Upper lobe of left lung (tissue), 6 donors: ENCODE data around the gene BCHE. TPM values are rescaled to one million over a fixed set of nuclear protein-coding genes. Genes with fewer than 3 reads are reported as not detected.

Experiments used
- ATAC-seq, 2 donors: fragments of 200-7000 bp; cut with Tn5 transposase; one replicate each; pipeline ENCODE4 v1.9.1; 2022; ENCODE audit warnings: mild to moderate bottlenecking in 2 of 2, moderate library complexity in 2 of 2; ENCODE audit not compliant: low FRiP score in 2 of 2
- DNase-seq, 2 donors: peaks; one replicate each; pipeline ENCODE4 v3.0.0-alpha.2; 2019 to 2020
- H3K27ac ChIP-seq, 4 donors: fragments of 200-600 bp; sonication (generic); one replicate each; pipeline ENCODE4 v1.5.1; 2016 to 2019
- H3K27me3 ChIP-seq, 4 donors: fragments of 200-600 bp; sonication (generic); one replicate each; pipeline ENCODE4 v1.5.1; 2017 to 2019
- H3K36me3 ChIP-seq, 4 donors: fragments of 200-600 bp; sonication (generic); one replicate each; pipeline ENCODE4 v1.5.1; 2016 to 2019
- H3K4me1 ChIP-seq, 4 donors: fragments of 200-600 bp; sonication (generic); one replicate each; pipeline ENCODE4 v1.5.1; 2018 to 2019
- H3K4me3 ChIP-seq, 4 donors: fragments of 200-600 bp; sonication (generic); one replicate each; pipeline ENCODE4 v1.5.1; 2017 to 2019; ENCODE audit warnings: mild to moderate bottlenecking in 2 of 4, moderate library complexity in 1 of 4
- H3K9me3 ChIP-seq, 4 donors: fragments of 200-600 bp; sonication (generic); one replicate each; pipeline ENCODE4 v1.5.1; 2018 to 2019
- EP300 ChIP-seq, 4 donors: sonication (generic); formaldehyde crosslinking; IDR thresholded peaks; one replicate each; pipeline ENCODE4 v1.5.1; 2017; ENCODE audit warnings: antibody characterized with exemption in 4 of 4, control low read depth in 2 of 4
- POLR2A ChIP-seq, 4 donors: fragments of 450-650 bp; IDR thresholded peaks; one replicate each; pipeline ENCODE4 v1.5.1; 2016 to 2017; ENCODE audit warnings: antibody characterized with exemption in 4 of 4, mild to moderate bottlenecking in 2 of 4
- POLR2AphosphoS5 ChIP-seq, 2 donors: sonication (generic); formaldehyde crosslinking; IDR thresholded peaks; one replicate each; pipeline ENCODE4 v1.5.1; 2017; ENCODE audit warnings: antibody characterized with exemption in 2 of 2
- WGBS, 2 donors: methylation state at CpG; one replicate each; pipeline ENCODE4 v1.1.5; 2017 to 2018; 5-methylcytosine and 5-hydroxymethylcytosine counted together
- total RNA-seq, 6 donors: library from RNA; depleted of rRNA in 4 of 6; stranded (reverse); fragments of >200 nt in 4 of 6; gene quantifications; one replicate each; pipeline versions ENCODE4 v1.1.0 to v1.2.1, GENCODE V29; 2016 to 2021
- TF ChIP-seq, protein P1 (sequence below), 6 experiments: fragments of 450-650 bp in 4 of 6; fragments of 200-600 bp in 2 of 6; sonication (generic) in 2 of 6; IDR thresholded peaks; one replicate each; pipeline ENCODE4 v1.5.1; 2016 to 2019; ENCODE audit warnings: antibody characterized with exemption in 6 of 6
- donor health status: DM: no; HTN: no; CAD: no; lungs with moderate emphysema.
- donor health status: DM: no; HTN: yes; CAD: no; lungs with severe emphysema.

BCHE gene
- total RNA-seq, 6 donors from 2014 or later, result 1.0 to 6.3 (median 2.3) TPM

DNA sequence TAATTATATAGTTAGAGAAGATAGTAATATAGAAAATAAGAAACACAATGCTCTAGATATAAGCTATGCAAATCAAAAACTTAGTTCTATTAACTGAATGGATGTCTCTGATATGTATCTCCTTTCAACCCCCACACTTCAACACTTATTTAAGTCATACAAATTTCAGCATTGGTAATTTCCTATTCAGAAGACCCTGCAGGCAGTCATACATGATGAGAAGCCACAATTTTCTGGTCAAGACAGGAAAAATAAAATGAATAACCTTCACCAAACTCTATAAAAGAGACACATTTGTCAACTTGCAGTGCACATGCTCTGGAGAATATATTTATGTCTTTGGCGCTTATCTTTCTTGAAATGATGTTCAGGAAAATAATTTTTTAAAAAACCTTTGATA is 578 bp upstream of the BCHE start:
- WGBS, 2 donors, result 96 to 97% methylated on average over 1 of the region's 1 CpG
- Histone ChIP-seq H3K27ac (no peak overlapping the region), H3K27me3 (no peaks in the 10 kb centered on the region), H3K36me3 (no peaks in the 10 kb centered on the region), H3K9me3 (no peaks in the 10 kb centered on the region), H3K4me1 (no peaks in the 10 kb centered on the region), H3K4me3 (no peak overlapping the region)
- TF ChIP-seq POLR2AphosphoS5 (IDR thresholded peaks at IDR 0.05) (no peak), POLR2A (IDR thresholded peaks at IDR 0.05) (no peak), EP300 (IDR thresholded peaks at IDR 0.05) (no peak)
- TF ChIP-seq, protein P1, sequence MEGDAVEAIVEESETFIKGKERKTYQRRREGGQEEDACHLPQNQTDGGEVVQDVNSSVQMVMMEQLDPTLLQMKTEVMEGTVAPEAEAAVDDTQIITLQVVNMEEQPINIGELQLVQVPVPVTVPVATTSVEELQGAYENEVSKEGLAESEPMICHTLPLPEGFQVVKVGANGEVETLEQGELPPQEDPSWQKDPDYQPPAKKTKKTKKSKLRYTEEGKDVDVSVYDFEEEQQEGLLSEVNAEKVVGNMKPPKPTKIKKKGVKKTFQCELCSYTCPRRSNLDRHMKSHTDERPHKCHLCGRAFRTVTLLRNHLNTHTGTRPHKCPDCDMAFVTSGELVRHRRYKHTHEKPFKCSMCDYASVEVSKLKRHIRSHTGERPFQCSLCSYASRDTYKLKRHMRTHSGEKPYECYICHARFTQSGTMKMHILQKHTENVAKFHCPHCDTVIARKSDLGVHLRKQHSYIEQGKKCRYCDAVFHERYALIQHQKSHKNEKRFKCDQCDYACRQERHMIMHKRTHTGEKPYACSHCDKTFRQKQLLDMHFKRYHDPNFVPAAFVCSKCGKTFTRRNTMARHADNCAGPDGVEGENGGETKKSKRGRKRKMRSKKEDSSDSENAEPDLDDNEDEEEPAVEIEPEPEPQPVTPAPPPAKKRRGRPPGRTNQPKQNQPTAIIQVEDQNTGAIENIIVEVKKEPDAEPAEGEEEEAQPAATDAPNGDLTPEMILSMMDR (IDR thresholded peaks at IDR 0.05), result no peak
- no peak for DNase-seq
- no peak for ATAC-seq

DNA sequence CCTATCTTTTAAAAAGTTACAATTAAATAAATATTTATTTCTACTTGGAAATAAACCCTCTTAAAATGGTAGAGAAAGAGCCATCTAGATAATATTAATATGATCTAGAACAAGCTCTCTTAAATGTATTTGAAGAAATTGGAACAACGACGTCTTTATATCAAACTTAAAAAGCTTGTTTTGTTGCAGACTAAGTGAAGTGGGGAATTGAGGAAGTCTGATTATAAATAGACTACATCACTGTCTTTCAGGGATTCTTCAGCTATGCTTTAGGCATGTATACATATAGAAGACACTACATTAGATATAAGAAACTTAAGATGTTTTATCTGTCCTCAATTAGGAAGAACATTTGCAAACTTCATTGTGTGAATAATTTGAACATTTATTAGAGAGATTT is 1.8 kb downstream of the BCHE start:
- Histone ChIP-seq H3K4me1 (no peaks in the 10 kb centered on the region), H3K4me3 (no peak overlapping the region), H3K27me3 (no peaks in the 10 kb centered on the region), H3K9me3 (no peaks in the 10 kb centered on the region), H3K36me3 (no peaks in the 10 kb centered on the region), H3K27ac (no peak overlapping the region)
- WGBS, 2 donors, result 40 to 55% methylated on average over 2 of the region's 2 CpGs
- ATAC-seq (no peak), DNase-seq (no peak)
- TF ChIP-seq EP300 (IDR thresholded peaks at IDR 0.05) (no peak), POLR2AphosphoS5 (IDR thresholded peaks at IDR 0.05) (no peak), POLR2A (IDR thresholded peaks at IDR 0.05) (no peak)
- TF ChIP-seq, protein P1 (IDR thresholded peaks at IDR 0.05), result no peak

DNA sequence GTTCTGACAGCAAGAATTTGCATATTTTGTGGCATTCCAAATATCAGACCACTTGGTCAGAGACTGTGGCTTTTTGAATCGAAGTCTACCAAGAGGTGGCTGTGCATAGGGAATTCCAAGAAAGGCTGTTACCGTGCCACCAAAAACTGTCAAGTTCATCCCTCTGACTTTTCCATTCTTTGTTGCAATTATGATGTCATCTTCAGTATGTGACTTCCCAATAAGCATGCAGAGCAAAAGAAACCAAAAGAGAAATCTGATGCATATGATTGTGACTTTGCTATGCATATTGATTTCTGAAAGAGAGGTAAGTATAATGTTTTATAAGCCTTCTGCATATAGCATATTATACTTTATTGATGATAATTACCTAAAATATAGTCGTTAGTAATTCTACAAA is 6.5 kb downstream of the BCHE start:
- TF ChIP-seq POLR2A (IDR thresholded peaks at IDR 0.05) (no peak), POLR2AphosphoS5 (IDR thresholded peaks at IDR 0.05) (no peak)
- DNase-seq (no peak), ATAC-seq (no peak)
- Histone ChIP-seq H3K9me3 (no peaks in the 10 kb centered on the region), H3K4me1 (no peaks in the 10 kb centered on the region), H3K36me3 (no peaks in the 10 kb centered on the region), H3K27ac (no peak overlapping the region), H3K27me3 (no peaks in the 10 kb centered on the region), H3K4me3 (no peak overlapping the region)
- 63 to 80% methylated on average over 3 of the region's 3 CpGs for WGBS, 2 donors

DNA sequence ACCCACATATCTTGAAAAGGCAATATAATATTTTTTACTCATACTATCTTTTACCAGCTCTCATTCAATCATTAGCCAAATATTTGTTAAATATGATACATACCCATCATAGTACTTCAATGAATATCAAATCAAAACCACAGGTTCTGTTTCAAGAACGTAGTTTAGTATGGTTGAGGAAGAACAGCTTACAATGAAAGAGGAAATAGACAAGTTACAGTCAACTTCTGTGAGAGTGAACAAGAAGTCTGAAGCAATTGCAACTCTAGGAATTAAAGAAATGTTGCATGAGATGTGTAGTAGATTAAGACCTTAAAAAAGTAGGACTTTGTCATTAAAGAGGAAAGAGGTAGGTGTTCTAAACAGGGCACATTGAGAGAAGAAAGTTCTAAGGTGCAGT is 9.3 kb downstream of the BCHE start:
- H3K36me3 ChIP-seq, result no peaks in the 10 kb centered on the region
- H3K9me3 ChIP-seq, result no peaks in the 10 kb centered on the region
- H3K4me3 ChIP-seq, result no peak overlapping the region
- no peak overlapping the region for H3K27ac ChIP-seq
- TF ChIP-seq POLR2A (IDR thresholded peaks at IDR 0.05), result no peak
- TF ChIP-seq POLR2AphosphoS5 (IDR thresholded peaks at IDR 0.05), result no peak
- TF ChIP-seq EP300 (IDR thresholded peaks at IDR 0.05), result no peak
- TF ChIP-seq, protein P1 (IDR thresholded peaks at IDR 0.05), result no peak
- WGBS, 2 donors, result 46 to 51% methylated on average over 1 of the region's 1 CpG
- DNase-seq, result no peak
- H3K4me1 ChIP-seq, result no peaks in the 10 kb centered on the region
- no peaks in the 10 kb centered on the region for H3K27me3 ChIP-seq
- no peak for ATAC-seq

DNA sequence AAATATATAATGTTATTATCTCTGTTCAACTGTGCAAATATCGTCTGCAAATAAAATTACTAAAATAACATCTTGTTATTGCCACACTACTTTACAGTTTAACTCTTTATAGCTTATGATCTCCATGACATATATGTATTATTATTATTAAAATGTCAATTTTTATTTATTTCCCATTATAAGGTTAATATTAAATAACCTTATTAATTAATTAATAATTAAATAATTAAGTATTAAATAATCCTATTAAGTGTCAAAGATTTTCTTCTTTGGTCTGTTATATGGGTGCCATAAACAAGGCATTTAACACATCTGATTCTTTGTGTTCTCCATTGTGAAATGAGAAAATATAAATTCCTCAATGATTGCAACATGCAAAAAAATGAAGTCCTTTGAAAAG is 10.0 kb downstream of the BCHE start:
- TF ChIP-seq POLR2A (IDR thresholded peaks at IDR 0.05) (no peak), EP300 (IDR thresholded peaks at IDR 0.05) (no peak), POLR2AphosphoS5 (IDR thresholded peaks at IDR 0.05) (no peak)
- TF ChIP-seq, protein P1 (IDR thresholded peaks at IDR 0.05), result no peak
- Histone ChIP-seq H3K36me3 (no peaks in the 10 kb centered on the region), H3K4me1 (no peaks in the 10 kb centered on the region), H3K27me3 (no peaks in the 10 kb centered on the region), H3K9me3 (no peaks in the 10 kb centered on the region), H3K27ac (no peak overlapping the region), H3K4me3 (no peak overlapping the region)
- 67 to 73% methylated on average over 1 of the region's 1 CpG for WGBS, 2 donors
- ATAC-seq (no peak), DNase-seq (no peak)
